Stimulated activated CD4-positive, alpha-beta T cell treated with anti-CD3 and anti-CD28 coated beads, Interleukin-2, amount 100 ng/mL, for 24 hours (primary cell): ENCODE measurements around the gene TGIF2LY.
"Not testable (repeated sequence)": the region's sequence is repeated elsewhere in the genome, so short reads cannot be mapped to it uniquely, and the experiment has no call there.

Source experiments
- DNase-seq, 2 donors: peaks; one replicate each; pipeline ENCODE4 v3.0.0-alpha.2; 2020

Gene TGIF2LY

DNA sequence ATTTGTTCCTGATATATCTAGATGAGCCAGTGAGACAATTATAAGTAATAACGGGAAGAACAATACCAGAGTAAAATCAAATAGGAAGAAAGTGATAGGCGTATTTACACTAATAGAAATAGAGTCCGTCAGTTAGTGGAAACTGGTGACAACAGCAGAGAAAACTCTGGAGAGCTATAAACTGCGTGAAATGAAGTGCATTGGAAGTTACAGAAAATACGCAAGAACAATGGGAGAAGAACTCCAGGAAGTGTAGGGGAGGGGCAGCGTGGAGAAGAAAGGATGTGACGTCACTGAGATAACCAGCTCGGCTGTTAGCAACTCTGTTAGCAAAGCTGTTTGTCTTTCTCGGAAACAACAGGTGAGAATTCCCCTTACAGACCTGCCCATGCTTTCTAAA, at the start of gene TGIF2LY:
Gene TGIF2LY (plus strand): TSS at position 301 of the 400 bp plus-strand sequence. CDS start 178 bp downstream, outside the sequence.
- DNase-seq, result not testable (repeated sequence)
